22Rv1 (cell line): ENCODE results near the gene ATRAID.

ENCODE experiments used
- CTCF ChIP-seq: fragments of 450-650 bp; IDR thresholded peaks from 2 replicates; pipeline ENCODE4 v1.5.1; 2017; ENCODE audit warnings: mild to moderate bottlenecking
- ZFX ChIP-seq: fragments of 450-650 bp; IDR thresholded peaks from 2 replicates; pipeline ENCODE4 v1.6.1; 2017; ENCODE audit warnings: antibody characterized with exemption, borderline replicate concordance

GRCh38 chr2:27162151-27163121, 49.4 kb upstream of the ATRAID start:
- TF ChIP-seq CTCF (no peak), ZFX (no peak)
